ENCODE measurements around the gene DCAF8L1. TPM values are rescaled to one million over a fixed set of nuclear protein-coding genes. Genes with fewer than 3 reads are reported as not detected.

DCAF8L1 gene
- total and polyA plus RNA-seq, 12 donors, result not detected

- DNase-seq, result no peak
- intact Hi-C loops (cut with DNase I), result no loop called here
- Histone ChIP-seq H3K4me3 (no peak overlapping the region), H3K27me3 (no peaks in the 10 kb centered on the region), H3K36me3 (no peaks in the 10 kb centered on the region), H3K9me3 (peaks cover 0 to 7% (median 0%) of the 10 kb centered on the region in 11 donors), H3K4me1 (no peaks in the 10 kb centered on the region), H3K27ac (no peak overlapping the region)
- 59 to 67% methylated on average over 1 of the region's 1 CpG for WGBS, 2 donors
- no peak for ATAC-seq
- no peak for TF ChIP-seq CTCF (IDR thresholded peaks at IDR 0.05)
Observed at GRCh38 chrX:27953171-27953570, 28.1 kb downstream of the DCAF8L1 start.

GRCh38 chrX:27933361-27933760 lies 47.9 kb downstream of the DCAF8L1 start:
- no peaks in the 10 kb centered on the region for H3K4me1 ChIP-seq
- no peak for ATAC-seq
- no peak for DNase-seq
- 65 to 78% methylated on average over 4 of the region's 4 CpGs for WGBS, 2 donors
- TF ChIP-seq CTCF (IDR thresholded peaks at IDR 0.05), result no peak
- H3K4me3 ChIP-seq, result no peak overlapping the region
- no peaks in the 10 kb centered on the region for H3K36me3 ChIP-seq
- no peak overlapping the region for H3K27ac ChIP-seq
- H3K27me3 ChIP-seq, result no peaks in the 10 kb centered on the region
- intact Hi-C loops (cut with DNase I), result no loop called here
- H3K9me3 ChIP-seq, result no peaks in the 10 kb centered on the region

Other genes with a start within 250 kb of the DCAF8L1 start
- gene MAGEB10, start 173.5 kb downstream of the DCAF8L1 start, total RNA-seq, result not detected
- not detected for gene MAGEB10, start 173.5 kb downstream of the DCAF8L1 start, polyA plus RNA-seq